HG03354 (cell line): ENCODE measurements around the gene DMAP1.

Experiments
- ATAC-seq: cut with Tn5 transposase; IDR thresholded peaks from one replicate; pipeline ENCODE4 v1.9.1; 2021; ENCODE audit warnings: mild to moderate bottlenecking; ENCODE audit not compliant: unreplicated experiment, poor library complexity, severe bottlenecking

The DMAP1 gene

DNA sequence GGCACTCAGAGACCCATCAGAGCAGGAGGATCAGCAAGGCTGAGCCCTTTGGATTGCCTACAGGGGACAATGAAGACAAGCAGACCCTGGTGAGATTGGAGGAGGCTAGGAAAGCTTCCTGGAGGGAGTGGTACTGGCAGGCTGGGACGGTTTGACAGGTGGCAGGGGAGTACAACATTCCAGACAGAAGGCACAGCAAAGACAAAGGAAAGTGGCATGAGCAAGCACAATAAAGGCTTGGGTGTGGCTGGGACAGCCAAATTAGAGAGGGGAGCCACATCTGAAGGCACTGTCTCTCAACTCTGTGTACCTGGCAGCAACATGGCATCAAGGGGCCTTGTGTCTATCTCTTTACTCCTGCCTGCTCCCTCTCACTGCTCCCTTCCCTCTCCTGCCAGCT, 38.2 kb downstream of the DMAP1 start:
- ATAC-seq: no peak

DNA sequence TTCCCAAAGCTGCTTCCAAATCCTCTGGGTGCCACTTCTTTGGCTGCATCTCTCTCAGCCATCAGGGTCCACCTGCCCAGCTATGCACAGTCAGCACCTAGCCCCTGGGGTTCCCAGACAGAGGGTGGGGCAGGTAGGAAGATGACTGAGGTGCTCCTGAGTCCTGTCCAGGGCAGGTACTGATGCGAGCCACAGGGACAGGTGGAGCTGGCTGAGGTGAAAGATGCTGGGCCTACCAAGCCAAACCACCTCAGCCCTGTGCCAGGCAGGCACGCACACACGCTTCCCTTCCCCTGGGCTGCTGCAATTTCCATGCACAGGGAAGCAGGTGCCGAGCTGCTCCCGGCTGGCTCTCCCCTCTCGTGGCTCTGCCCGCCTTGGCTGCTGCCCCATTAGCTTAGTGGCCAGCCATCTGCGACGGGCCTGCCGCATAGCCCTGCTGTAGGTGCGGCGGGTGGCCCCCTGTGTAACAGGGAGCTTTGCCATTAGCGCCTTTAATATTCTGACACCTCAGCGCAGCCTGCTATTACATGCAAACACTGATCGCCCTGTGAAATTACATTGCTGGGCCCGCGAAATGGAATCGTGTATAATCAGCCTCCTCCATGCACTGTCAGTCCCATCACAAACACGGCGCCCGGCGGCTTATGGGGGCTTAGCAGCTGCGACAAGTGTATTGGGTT, 38.9 kb downstream of the DMAP1 start:
- no peak for ATAC-seq

DNA sequence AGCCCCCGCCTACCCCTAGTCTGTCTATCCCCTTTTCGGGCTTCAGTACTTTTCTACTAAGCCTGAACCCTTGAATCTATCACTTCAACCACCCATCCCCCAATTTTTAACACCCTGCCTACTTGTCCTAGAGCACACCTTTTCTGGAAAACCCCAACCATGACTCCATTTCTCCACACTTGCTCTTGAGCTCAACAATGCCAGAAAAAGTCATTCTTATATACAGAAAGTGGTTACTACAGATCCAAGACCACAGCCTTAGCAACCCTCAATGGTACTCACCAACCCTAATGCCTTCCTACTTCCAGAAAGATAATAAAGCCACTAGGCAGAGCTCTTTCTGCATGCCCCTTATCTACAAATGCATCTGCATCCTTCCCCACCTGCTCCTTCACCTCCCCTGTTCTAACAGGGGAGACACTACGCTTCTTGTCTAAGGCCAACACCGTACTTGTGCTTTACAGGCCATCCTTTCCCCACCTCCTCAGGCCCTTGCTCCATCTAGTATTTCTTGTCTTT, 41.2 kb downstream of the DMAP1 start:
- ATAC-seq: no peak

DNA sequence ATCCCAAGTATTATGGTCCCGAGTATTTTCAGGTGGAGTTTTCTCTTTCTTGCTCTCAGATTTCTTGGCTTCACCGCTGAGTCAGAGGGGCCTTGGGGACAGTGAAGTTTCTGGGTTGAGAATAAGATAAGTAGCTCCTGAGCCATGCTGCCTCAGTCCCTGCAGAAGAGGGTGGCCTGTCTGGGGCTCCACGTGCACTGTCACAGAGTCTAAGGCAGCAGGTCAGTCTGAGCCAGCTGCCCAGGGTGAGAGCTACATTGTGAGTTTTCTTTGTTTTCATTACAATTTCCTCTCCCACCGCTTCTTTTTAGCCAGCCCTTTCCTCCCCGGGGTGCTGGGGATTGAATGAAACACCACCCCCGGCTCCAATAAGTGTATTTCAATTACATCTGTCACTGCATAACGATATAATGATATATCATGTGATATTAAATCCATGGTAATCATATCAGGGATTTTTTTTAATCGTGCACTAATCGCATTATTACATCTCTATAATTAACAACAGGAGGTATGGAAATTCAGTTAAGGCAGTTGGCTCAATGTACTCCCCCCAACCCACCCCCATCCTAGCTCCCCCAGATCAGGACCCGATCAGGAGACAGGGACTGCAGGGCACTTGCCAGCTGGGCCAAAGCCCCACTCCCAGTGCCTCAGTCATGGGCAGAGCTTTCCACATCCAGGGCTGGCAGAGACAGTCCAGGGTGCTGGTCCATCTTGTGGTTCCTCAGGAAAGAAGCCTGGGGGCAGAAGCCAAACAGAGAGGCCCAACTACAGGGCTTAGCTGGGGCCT, 43.7 kb downstream of the DMAP1 start:
- ATAC-seq: no peak

DNA sequence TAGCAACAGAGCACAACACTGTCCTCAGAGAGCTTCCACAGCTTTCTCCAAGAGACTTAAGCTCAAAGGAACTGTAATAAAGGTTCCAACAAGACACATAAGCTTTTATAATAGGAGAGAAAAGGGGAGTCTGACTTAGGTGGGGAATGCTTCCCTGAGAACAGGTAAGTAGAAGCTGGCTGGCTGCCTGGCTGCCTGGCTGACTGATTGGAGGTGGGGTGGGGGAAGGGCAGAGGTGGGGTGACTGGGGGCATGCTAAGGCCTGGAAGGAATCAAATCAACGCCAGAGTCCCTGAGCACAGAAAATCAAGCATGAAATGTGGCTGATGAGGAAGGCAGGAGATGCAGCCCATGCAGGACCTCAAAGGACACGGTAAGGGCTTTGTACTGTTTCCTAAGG, 45.8 kb downstream of the DMAP1 start:
- ATAC-seq: no peak

DNA sequence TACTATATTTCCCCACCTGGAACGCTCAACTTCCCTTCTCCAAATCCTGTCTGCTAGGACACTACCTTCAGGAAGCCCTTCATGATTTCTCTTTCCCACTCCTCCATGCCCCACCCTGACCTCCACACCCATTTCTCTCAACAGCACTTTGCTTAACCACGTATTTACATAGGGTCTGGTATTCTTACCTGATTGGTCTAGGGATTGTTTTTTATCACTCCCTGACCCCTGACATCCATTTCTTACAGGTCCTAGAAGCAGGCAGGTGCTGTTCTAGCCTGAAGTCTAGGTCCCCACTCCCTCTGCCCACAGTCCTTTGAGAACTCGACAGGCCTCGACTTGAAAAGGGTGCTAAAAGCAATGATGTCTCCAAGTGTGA, 47.5 kb downstream of the DMAP1 start:
- no peak for ATAC-seq

DNA sequence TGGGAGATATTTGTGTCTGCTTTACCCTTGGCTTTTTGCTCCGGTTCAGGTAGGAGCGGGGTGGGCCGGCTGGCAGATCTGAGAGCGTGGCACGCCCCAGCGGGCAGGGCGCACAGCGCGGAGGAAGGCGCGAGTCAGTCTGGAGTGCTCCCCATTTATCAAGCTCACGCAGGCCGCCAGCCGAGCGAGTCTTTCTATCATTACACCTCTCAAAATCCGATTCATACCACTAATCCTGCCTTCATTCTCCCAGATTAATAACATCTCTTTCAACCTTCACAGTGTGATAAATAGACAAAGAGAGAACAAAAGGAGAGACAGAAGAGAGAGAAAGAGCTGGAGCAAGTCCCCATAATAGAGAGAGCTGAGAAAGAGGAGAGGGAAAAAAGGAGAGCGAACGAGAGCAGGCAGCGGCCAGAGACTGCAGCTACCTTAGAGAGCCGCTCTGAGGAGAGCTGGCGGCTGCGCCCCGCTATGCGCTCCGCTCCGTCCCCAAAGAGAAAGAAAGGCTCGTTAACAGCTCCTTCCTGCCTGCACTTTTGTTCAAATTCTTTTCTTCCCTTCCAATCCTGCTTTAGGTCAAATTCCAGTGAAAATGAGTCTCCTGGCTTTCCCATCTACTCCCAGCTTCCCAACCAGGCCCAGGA, 48.0 kb downstream of the DMAP1 start:
- ATAC-seq: no peak

DNA sequence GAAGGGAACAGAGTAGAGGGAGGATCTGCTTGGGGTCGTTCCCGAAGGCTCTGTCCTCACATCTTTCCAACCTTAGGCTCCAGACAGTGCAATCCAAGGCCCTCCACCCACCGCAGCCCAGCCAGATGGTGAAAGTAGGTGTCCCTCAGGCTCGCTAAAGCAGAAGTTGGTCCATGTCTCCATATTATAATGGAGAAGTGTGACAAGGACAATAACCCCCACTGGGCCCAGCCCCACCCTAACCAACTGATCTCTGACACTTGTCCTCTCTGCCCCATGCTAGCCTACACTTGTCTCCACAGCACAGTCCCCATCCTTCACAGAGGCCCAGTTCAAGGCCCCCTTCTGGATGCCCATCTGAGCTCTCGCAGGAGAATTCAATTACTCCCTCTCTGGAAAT, 48.7 kb downstream of the DMAP1 start:
- no peak for ATAC-seq

DNA sequence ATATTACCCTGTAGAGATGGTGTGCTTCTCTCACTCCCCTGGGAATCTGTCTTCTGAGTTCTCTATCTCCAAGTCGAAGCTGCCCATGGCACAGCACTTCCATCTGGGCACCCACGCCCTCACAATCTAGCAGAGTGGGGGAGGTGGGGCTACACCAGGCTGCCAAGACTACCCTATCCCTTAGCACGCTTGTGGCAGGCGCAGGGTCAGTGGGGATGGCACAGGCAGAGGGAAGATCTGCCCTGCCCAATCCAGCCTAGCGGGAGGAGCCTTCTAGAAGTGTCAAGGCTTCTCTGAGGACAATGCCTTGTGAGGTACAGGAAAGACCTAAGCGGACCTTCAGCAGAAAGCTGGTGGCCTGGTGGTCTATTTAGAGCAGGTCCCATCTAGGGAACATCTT, 49.1 kb downstream of the DMAP1 start:
- ATAC-seq: no peak

DNA sequence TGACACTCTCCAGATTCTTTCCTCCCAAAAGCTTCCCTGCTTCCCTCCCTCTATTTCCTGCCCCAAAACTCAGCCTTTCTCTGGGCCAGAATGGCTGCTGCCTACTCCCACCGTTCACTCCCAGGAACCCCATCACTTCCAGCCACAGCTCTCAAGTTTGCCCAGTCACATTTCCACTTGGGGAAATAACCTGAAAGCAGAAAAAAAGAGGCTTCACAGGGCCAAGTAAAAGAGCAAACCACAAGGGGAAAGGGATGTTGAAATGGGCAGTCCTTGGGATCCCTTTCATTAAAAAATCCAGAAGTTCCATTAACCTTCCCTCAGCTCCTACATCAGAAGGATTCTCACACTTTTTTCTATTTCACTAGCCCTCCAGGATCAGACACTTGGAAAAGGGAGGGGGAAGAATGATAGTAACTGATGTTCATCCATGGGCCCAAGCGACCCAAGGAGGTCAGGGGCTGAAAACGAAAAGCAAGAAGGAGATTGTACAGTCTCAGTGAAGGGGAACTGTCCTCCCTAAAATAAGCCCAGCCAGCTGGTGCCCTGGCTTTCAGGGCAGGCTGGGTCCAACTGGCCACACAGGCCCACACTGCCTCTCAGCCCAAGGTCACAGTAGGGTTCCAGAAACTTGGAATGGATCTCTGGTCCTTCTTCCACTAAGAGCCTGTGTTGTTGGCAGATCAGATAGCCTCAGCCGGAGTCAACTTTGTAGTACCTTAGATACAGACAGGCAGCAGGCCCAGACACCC, 49.7 kb downstream of the DMAP1 start:
- ATAC-seq: no peak

DNA sequence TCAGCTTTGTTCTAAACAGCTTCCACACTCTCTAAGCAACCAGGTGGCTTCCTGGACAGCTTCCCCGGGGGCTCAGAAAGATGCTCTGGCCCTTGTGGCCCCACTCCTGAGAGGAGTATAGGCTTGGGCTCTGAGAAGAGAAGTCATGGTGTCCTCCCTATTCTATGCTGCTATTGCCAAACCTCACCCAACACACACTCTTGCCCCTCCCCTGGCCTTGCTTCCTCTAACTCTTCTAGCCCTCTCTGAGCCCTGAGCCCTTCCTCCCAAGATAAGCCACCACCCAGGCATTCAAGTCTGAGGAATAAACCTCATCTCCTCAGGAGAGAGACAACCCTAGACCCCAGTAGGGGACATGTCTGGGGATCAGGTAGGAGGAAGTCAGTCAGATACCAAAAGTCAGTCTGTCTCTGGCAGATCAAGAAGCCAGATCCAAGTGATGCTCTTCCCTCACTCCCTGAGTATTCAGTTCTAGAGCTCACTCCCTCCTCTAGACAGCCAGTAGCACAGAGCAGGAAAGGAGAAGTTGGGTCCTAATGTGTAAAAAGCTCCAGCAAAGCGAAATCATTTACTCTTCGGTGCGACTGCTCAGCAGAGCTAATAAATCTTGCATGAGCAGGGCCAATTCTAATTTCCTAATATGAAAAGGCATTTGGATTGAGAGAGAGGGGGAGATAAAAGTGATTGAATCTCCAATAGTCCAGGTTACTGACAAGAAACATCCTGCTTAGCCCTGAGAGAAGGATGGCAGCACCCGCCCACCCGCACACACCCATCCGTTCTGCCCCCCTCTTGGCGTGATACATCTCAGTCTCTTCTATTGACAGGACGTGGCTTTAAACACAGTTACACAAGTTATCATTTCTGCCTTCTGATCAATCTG, 50.5 kb downstream of the DMAP1 start:
- no peak for ATAC-seq

DNA sequence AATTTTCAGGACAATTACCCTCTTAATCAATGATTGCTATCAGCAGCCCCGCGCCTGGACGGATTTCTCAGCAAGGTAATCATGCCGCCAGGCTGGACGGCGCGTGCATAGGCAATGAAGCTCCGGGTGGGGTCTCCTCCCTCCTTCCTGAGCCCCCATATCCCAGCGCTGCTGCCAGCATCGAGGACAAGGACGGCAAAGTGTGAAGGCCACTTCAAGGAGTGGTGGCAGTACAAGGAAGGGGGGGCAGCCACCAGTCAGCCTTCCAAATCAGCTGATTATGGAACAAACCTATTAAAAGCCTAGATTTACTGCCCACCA, 51.1 kb downstream of the DMAP1 start:
- ATAC-seq: no peak

DNA sequence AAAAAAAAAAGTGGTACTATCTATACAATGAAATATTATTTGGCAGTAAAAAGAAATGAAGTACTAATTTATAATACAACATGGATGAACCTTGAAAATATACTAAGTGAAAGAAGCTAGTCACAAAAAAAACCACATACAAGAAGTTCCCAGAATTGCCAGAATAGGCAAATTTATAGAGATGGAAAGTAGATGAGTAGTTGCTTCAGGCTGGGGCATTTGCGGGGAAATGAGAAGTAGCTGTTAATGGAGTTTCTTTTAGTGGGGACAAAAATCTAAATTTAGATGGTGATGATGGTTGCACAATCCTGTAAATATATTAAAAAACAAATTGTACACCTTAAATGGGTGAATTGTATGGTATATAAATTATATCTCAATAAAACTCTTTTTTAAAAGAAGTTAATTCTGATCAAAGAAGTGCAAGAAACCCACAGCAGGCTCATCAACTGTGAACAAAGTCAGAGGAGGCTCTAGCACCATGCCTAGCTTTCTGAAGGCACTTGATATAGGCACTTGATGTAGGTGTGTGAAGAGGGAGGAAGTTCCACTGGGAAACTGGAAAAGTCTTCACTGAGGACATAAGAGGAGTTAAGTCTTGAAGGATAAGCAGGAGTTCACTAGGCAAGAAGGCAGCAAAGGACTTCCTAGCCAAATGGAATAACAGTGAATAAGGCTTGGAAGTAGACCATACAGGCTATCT, 52.5 kb downstream of the DMAP1 start:
- no peak for ATAC-seq

DNA sequence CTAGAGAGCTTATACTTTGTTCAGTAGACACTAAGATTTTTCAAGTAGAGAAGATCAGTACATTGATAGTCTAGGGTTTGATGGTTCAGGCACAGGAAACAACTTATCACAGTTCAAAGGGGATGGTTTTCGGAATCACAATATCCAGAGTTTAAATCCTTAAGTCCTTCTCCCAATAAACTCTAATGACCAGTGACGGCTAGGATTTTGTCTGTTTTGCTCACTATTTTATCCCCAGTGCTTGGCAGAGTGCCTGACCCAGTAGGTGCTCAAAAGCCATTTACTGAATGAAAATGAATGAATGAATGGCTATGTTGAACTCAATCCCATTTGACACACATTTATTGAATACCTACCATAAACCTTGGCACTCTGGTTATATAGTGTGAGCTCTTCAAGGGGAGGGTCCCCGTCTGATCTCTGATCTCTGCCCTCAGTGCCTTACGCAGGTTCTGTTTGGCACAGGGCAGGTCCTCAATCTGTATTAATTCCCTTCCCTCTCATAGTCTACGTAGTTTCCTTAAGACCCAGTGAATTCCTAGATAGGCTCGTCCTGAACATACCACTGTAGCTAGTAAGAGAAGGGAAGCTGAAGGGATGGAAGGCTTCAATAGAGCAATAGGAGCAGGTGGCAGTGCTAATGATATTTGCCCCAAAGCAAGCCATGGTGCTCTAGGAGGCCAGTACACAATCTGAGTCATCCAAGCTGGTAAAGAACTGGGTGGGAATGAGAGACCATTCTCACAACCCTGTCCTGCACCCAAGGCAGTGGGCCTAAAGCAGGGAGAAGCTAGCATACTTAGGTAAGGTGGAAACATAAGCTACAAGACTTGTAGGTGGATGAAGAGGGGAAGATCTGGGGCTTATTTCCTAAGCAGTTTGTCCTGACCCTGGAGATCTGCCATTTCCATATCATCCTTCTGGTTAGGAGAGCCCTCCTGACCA, 53.4 kb downstream of the DMAP1 start:
- no peak for ATAC-seq

DNA sequence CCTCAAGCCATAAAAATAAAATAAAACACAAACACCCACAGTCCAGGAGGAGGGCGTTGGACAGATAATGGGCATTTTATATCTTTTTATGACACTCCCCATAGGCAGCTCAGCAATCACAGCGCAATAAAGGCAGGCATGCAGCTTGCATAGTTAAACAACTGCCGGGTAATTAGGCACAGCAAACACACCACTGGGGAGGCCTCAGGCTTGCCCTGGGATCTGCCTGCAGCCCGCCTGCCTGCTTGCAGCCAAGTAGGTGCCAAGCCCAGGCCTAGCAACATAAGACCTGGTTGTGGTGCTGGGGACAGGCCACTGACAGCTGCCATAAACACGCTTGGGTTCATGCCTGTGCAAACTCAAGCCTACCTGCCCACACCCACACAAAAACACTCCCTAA, 54.2 kb downstream of the DMAP1 start:
- no peak for ATAC-seq

DNA sequence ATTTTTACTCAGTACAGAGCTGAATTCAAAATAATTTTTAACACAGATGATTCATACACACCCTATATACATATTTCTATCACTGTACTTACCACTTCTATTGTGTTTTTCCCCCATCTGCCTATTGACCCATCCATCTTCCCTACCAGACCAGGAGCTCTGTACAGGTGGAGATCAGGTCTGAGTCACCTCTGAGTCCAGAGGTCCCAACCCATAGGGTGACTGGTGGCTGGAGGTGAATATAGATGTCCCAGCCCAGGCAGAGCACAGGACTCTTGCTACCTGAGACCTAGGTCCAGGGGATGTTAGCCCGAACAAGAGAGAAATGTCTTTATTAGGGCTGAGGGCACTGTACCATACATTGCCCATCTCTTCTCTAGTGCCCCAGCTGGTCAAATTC, 54.8 kb downstream of the DMAP1 start:
- ATAC-seq: no peak
